ELF-1 (cell line): Measurements from ENCODE around the gene DDX10.

ENCODE experiments used
- DNase-seq: peaks from one replicate; pipeline ENCODE4 v3.0.0-alpha.2; 2016; ENCODE audit warnings: low read depth, low spot score

The DDX10 gene

GRCh38 chr11:108654994-108655631, 9.8 kb upstream of the DDX10 start:
- no peak for DNase-seq

- DNase-seq: no peak
Observed at GRCh38 chr11:108662700-108663099, 2.2 kb upstream of the DDX10 start.

- no peak for DNase-seq
Observed at GRCh38 chr11:108663154-108663877, 1.6 kb upstream of the DDX10 start.

GRCh38 chr11:108666373-108666772, 1.5 kb downstream of the DDX10 start:
- peak; percentile 57 for DNase-seq

GRCh38 chr11:108669286-108669685, 4.4 kb downstream of the DDX10 start:
- DNase-seq: no peak

GRCh38 chr11:108669711-108670110, 4.8 kb downstream of the DDX10 start:
- no peak for DNase-seq

- DNase-seq: no peak
Observed at GRCh38 chr11:108670451-108670850, 5.6 kb downstream of the DDX10 start.

- DNase-seq: no peak
Observed at GRCh38 chr11:108672113-108672512, 7.2 kb downstream of the DDX10 start.

- DNase-seq: no peak
Observed at GRCh38 chr11:108672786-108673185, 7.9 kb downstream of the DDX10 start.

- DNase-seq: no peak
Observed at GRCh38 chr11:108679045-108679444, 14.2 kb downstream of the DDX10 start.

GRCh38 chr11:108680271-108680670, 15.4 kb downstream of the DDX10 start:
- no peak for DNase-seq

- no peak for DNase-seq
Observed at GRCh38 chr11:108685419-108686130, 20.7 kb downstream of the DDX10 start.

- DNase-seq: no peak
Observed at GRCh38 chr11:108693852-108694251, 29.0 kb downstream of the DDX10 start.

GRCh38 chr11:108694846-108695245, 30.0 kb downstream of the DDX10 start:
- DNase-seq: no peak

- peak; percentile 11 for DNase-seq
Observed at GRCh38 chr11:108697872-108698473, 33.1 kb downstream of the DDX10 start.

- no peak for DNase-seq
Observed at GRCh38 chr11:108698844-108699642, 34.2 kb downstream of the DDX10 start.

- DNase-seq: no peak
Observed at GRCh38 chr11:108703916-108704315, 39.0 kb downstream of the DDX10 start.

- no peak for DNase-seq
Observed at GRCh38 chr11:108705061-108705460, 40.2 kb downstream of the DDX10 start.

- DNase-seq: no peak
Observed at GRCh38 chr11:108708173-108708572, 43.3 kb downstream of the DDX10 start.

GRCh38 chr11:108709741-108710140, 44.9 kb downstream of the DDX10 start:
- DNase-seq: no peak

GRCh38 chr11:108713076-108713790, 48.4 kb downstream of the DDX10 start:
- DNase-seq: no peak
